Islet of Langerhans (tissue), 1 donor: ENCODE results near the gene STARD10.

ENCODE experiments used
- FAIRE-seq: peaks from one replicate; lab custom pipeline; 2011; peaks lifted over from hg19 to GRCh38; lab: Jason Lieb, UNC

The STARD10 gene

GRCh38 chr11:72744474-72744873, 49.4 kb downstream of the STARD10 start:
- no peak for FAIRE-seq

GRCh38 chr11:72743321-72744221, 50.3 kb downstream of the STARD10 start:
- no peak for FAIRE-seq

- FAIRE-seq: no peak
These were observed 51.1 kb downstream of the STARD10 start for GRCh38 chr11:72742513-72743320.

GRCh38 chr11:72741849-72742512, 51.9 kb downstream of the STARD10 start:
- no peak for FAIRE-seq

GRCh38 chr11:72741429-72741833, 52.4 kb downstream of the STARD10 start:
- no peak for FAIRE-seq

GRCh38 chr11:72740562-72741428, 53.1 kb downstream of the STARD10 start:
- no peak for FAIRE-seq

- no peak for FAIRE-seq
These were observed 53.8 kb downstream of the STARD10 start for GRCh38 chr11:72740060-72740424.

- no peak for FAIRE-seq
These were observed 54.4 kb downstream of the STARD10 start for GRCh38 chr11:72739240-72740059.

- no peak for FAIRE-seq
These were observed 55.4 kb downstream of the STARD10 start for GRCh38 chr11:72738199-72739141.

GRCh38 chr11:72737336-72737735, 56.5 kb downstream of the STARD10 start:
- FAIRE-seq: no peak

GRCh38 chr11:72736452-72737069, 57.3 kb downstream of the STARD10 start:
- no peak for FAIRE-seq

- FAIRE-seq: no peak
These were observed 58.3 kb downstream of the STARD10 start for GRCh38 chr11:72735495-72736027.

- FAIRE-seq: no peak
These were observed 61.5 kb downstream of the STARD10 start for GRCh38 chr11:72732329-72732728.

GRCh38 chr11:72730737-72731136, 63.1 kb downstream of the STARD10 start:
- no peak for FAIRE-seq

- FAIRE-seq: no peak
These were observed 63.6 kb downstream of the STARD10 start for GRCh38 chr11:72730243-72730642.

- FAIRE-seq: no peak
These were observed 66.3 kb downstream of the STARD10 start for GRCh38 chr11:72727521-72727920.

- FAIRE-seq: no peak
These were observed 67.3 kb downstream of the STARD10 start for GRCh38 chr11:72726266-72727220.

- no peak for FAIRE-seq
These were observed 68.2 kb downstream of the STARD10 start for GRCh38 chr11:72725724-72726028.
